ENCODE data around the gene NANS. TPM values are rescaled to one million over a fixed set of nuclear protein-coding genes. Genes with fewer than 3 reads are reported as not detected.

The NANS gene
- total and polyA plus RNA-seq, 2 of the 13 experiments (the other 11 are each of a cell fraction or from before 2014, with no cell fraction given): 86.9 to 203 TPM

GRCh38 chr9:98117984-98118639 is 61.6 kb downstream of the NANS start (continued):
- TF ChIP-seq ZBTB37 (CRISPR knock-in tag; IDR thresholded peaks at IDR 0.05): no peak
- no peak for TF ChIP-seq AHR (CRISPR knock-in tag; IDR thresholded peaks at IDR 0.05)
- TF ChIP-seq GTF2F1 (IDR thresholded peaks at IDR 0.05; ENCODE audit: low read length): no peak
- no peak for TF ChIP-seq ZNF512 (CRISPR knock-in tag; IDR thresholded peaks at IDR 0.05)
- TF ChIP-seq FOXK1 (CRISPR knock-in tag; IDR thresholded peaks at IDR 0.05; ENCODE audit: borderline replicate concordance, low read depth): peak; percentile 36; the same call in 1 of the 2 replicates
- TF ChIP-seq ZFP90 (CRISPR knock-in tag; IDR thresholded peaks at IDR 0.05; ENCODE audit: borderline replicate concordance): 0 out of 2 replicates have a peak, but pooled peaks have one; percentile 11
- no peak for TF ChIP-seq SAFB2 (CRISPR knock-in tag; IDR thresholded peaks at IDR 0.05; ENCODE audit: borderline replicate concordance, low read depth)
- no peak for TF ChIP-seq BRF2 (CRISPR knock-in tag; IDR thresholded peaks at IDR 0.05)
- no peak for TF ChIP-seq CREB1 (IDR thresholded peaks at IDR 0.05)
- TF ChIP-seq CREB1 (CRISPR knock-in tag; IDR thresholded peaks at IDR 0.05): 0 out of 2 replicates have a peak, but pooled peaks have one; percentile 18
- TF ChIP-seq SOX6 (IDR thresholded peaks at IDR 0.05): no peak
- TF ChIP-seq SOX6 (CRISPR knock-in tag; IDR thresholded peaks at IDR 0.05): peak; percentile 21; the same call in 1 of the 2 replicates
- no peak for TF ChIP-seq ARID2 (CRISPR knock-in tag; IDR thresholded peaks at IDR 0.05; ENCODE audit: borderline replicate concordance)
- TF ChIP-seq ZNF672 (CRISPR knock-in tag; IDR thresholded peaks at IDR 0.05): no peak
- no peak for TF ChIP-seq BRD4 (CRISPR knock-in tag; IDR thresholded peaks at IDR 0.05)
- TF ChIP-seq ZMYM2 (CRISPR knock-in tag; IDR thresholded peaks at IDR 0.05): no peak
- no peak for TF ChIP-seq ZMAT5 (CRISPR knock-in tag; IDR thresholded peaks at IDR 0.05; ENCODE audit: borderline replicate concordance, low read depth)
- no peak for TF ChIP-seq ZBTB10 (CRISPR knock-in tag; IDR thresholded peaks at IDR 0.05; ENCODE audit: borderline replicate concordance)
- no peak for TF ChIP-seq HDAC6 (IDR thresholded peaks at IDR 0.05; ENCODE audit: low read depth, low read length)
- no peak for TF ChIP-seq CEBPB (IDR thresholded peaks at IDR 0.05; ENCODE audit: borderline replicate concordance, low read depth, low read length)
- TF ChIP-seq EP300 (IDR thresholded peaks at IDR 0.05; ENCODE audit: low read depth in 2 of 2, low read length in 2 of 2): peak in 1 of 2 experiments; percentile 43; a peak in 1 of 4 replicates
- no peak for TF ChIP-seq EP300 (CRISPR knock-in tag; IDR thresholded peaks at IDR 0.05; ENCODE audit: borderline replicate concordance)

Data from HepG2 (cell line).